ENCODE results near the gene SORCS1. TPM values are rescaled to one million over a fixed set of nuclear protein-coding genes. Genes with fewer than 3 reads are reported as not detected.

The SORCS1 gene
- total and polyA plus RNA-seq, 2 of the 13 experiments (the other 11 are each of a cell fraction or from before 2014, with no cell fraction given) = not detected

- TF ChIP-seq CCAR2 (optimal IDR thresholded peaks at IDR 0.05; ENCODE audit: low read depth, low read length) (no peak), ZNF562 (CRISPR knock-in tag; IDR thresholded peaks at IDR 0.05; ENCODE audit: borderline replicate concordance) (no peak)
These were observed 286.9 kb downstream of the SORCS1 start (continued) for GRCh38 chr10:106877574-106877973.

GRCh38 chr10:106874604-106874889 lies 290.0 kb downstream of the SORCS1 start:
- H3K9me3 ChIP-seq (ENCODE audit: low read length) = peaks cover 64% of the 10 kb centered on the region
- BruUV-seq (replicated peaks) = no TSS peak
- H3K27me3 ChIP-seq (ENCODE audit: control insufficient read depth in 1 of 2, insufficient read depth in 2 of 2, low read length in 2 of 2) = no peaks in the 10 kb centered on the region
- TF ChIP-seq ZNF792 (CRISPR knock-in tag; IDR thresholded peaks at IDR 0.05) (no peak), BATF2 (CRISPR knock-in tag; IDR thresholded peaks at IDR 0.05) (no peak), ZNF510 (CRISPR knock-in tag; IDR thresholded peaks at IDR 0.05; ENCODE audit: low read depth) (no peak), ZC3H13 (CRISPR knock-in tag; IDR thresholded peaks at IDR 0.05) (no peak)
- DNase-seq (ENCODE audit: low spot score) (no peak), FAIRE-seq (no peak), ATAC-seq (no peak)
- in situ Hi-C loops (cut with HindIII; ENCODE audit: extremely low pct_ligation_motif_present, low pct_unique_long_range_greater_than_20kb) = no loop called here
- no peaks in the 10 kb centered on the region for H3K4me1 ChIP-seq (ENCODE audit: insufficient read depth, low read length)
- POLR2A ChIA-PET = no interaction called here
- H4K20me1 ChIP-seq (ENCODE audit: insufficient read depth, low read length) = no peaks in the 10 kb centered on the region
- H3K4me3 ChIP-seq (replicated peaks in 1 of 3; ENCODE audit: insufficient read depth in 1 of 3, low read depth in 2 of 3, low read length in 3 of 3) = no peak overlapping the region
- H3K36me3 ChIP-seq (replicated peaks in 1 of 2; ENCODE audit: control insufficient read depth in 1 of 2, insufficient read depth in 2 of 2, low read length in 2 of 2) = no peaks in the 10 kb centered on the region
- no peak overlapping the region for H3K27ac ChIP-seq (ENCODE audit: extremely low read length, insufficient read depth, low read length)
- H3K4me2 ChIP-seq (ENCODE audit: low read depth, low read length) = no peak overlapping the region
- CTCF ChIA-PET (ENCODE audit: low intra/inter-chr PET ratio, low total read pairs) = no interaction called here
- intact Hi-C loops (cut with micrococcal nuclease; ENCODE audit: unreplicated experiment) = no loop called here
- no peak overlapping the region for H2AFZ ChIP-seq (ENCODE audit: low read length)
- WGBS (ENCODE audit: low lambda C conversion rate) = 40% methylated on average over 2 of the region's 2 CpGs
- H3K9ac ChIP-seq (ENCODE audit: insufficient read depth, low read depth, low read length) = no peak overlapping the region
- no peaks in the 10 kb centered on the region for H3K79me2 ChIP-seq (ENCODE audit: insufficient read depth, low read length)

GRCh38 chr10:106873770-106874603 lies 290.5 kb downstream of the SORCS1 start:
- CTCF ChIA-PET (ENCODE audit: low intra/inter-chr PET ratio, low total read pairs) = no interaction called here
- H3K4me2 ChIP-seq (ENCODE audit: low read depth, low read length) = no peak overlapping the region
- POLR2A ChIA-PET = no interaction called here
- peaks cover 64% of the 10 kb centered on the region for H3K9me3 ChIP-seq (ENCODE audit: low read length)
- H2AFZ ChIP-seq (ENCODE audit: low read length) = no peak overlapping the region
- BruUV-seq (replicated peaks) = no TSS peak
- TF ChIP-seq CENPBD1 (CRISPR knock-in tag; IDR thresholded peaks at IDR 0.05; ENCODE audit: borderline replicate concordance, low read depth) (no peak), SPEN (CRISPR knock-in tag; IDR thresholded peaks at IDR 0.05; ENCODE audit: low read depth) (no peak), ZNF777 (CRISPR knock-in tag; IDR thresholded peaks at IDR 0.05) (no peak), KDM3A (CRISPR knock-in tag; IDR thresholded peaks at IDR 0.05; ENCODE audit: low read depth) (no peak), RBM22 (optimal IDR thresholded peaks at IDR 0.05; ENCODE audit: low read length) (no peak), THYN1 (CRISPR knock-in tag; IDR thresholded peaks at IDR 0.05; ENCODE audit: borderline replicate concordance, low read depth) (no peak), NCOA5 (CRISPR knock-in tag; IDR thresholded peaks at IDR 0.05) (no peak), ZNF879 (CRISPR knock-in tag; IDR thresholded peaks at IDR 0.05) (no peak), ZNF713 (CRISPR knock-in tag; IDR thresholded peaks at IDR 0.05) (no peak), FOXA1 (IDR thresholded peaks at IDR 0.05) (no peak), FOXA1 (CRISPR knock-in tag; IDR thresholded peaks at IDR 0.05) (no peak)
- WGBS (ENCODE audit: low lambda C conversion rate) = 19% methylated on average over 5 of the region's 5 CpGs
- no peaks in the 10 kb centered on the region for H4K20me1 ChIP-seq (ENCODE audit: insufficient read depth, low read length)
- intact Hi-C loops (cut with micrococcal nuclease; ENCODE audit: unreplicated experiment) (no loop called here), in situ Hi-C loops (cut with HindIII; ENCODE audit: extremely low pct_ligation_motif_present, low pct_unique_long_range_greater_than_20kb) (no loop called here)
- H3K4me1 ChIP-seq (ENCODE audit: insufficient read depth, low read length) = no peaks in the 10 kb centered on the region
- ATAC-seq (no peak), DNase-seq (ENCODE audit: low spot score) (no peak), FAIRE-seq (no peak)
- no peaks in the 10 kb centered on the region for H3K27me3 ChIP-seq (ENCODE audit: control insufficient read depth in 1 of 2, insufficient read depth in 2 of 2, low read length in 2 of 2)
- H3K4me3 ChIP-seq (replicated peaks in 1 of 3; ENCODE audit: insufficient read depth in 1 of 3, low read depth in 2 of 3, low read length in 3 of 3) = no peak overlapping the region
- H3K27ac ChIP-seq (ENCODE audit: extremely low read length, insufficient read depth, low read length) = no peak overlapping the region
- no peak overlapping the region for H3K9ac ChIP-seq (ENCODE audit: insufficient read depth, low read depth, low read length)
- H3K36me3 ChIP-seq (replicated peaks in 1 of 2; ENCODE audit: control insufficient read depth in 1 of 2, insufficient read depth in 2 of 2, low read length in 2 of 2) = no peaks in the 10 kb centered on the region
- H3K79me2 ChIP-seq (ENCODE audit: insufficient read depth, low read length) = no peaks in the 10 kb centered on the region

All from HepG2 (cell line).